ENCODE results near the gene KIF5B. TPM values are rescaled to one million over a fixed set of nuclear protein-coding genes. Genes with fewer than 3 reads are reported as not detected.

The KIF5B gene
- total and polyA plus RNA-seq, 10 of the 15 experiments (the other 5 are each of a cell fraction or from before 2014, with no cell fraction given), result 14.7 to 47.4 (median 33.1) TPM

GRCh38 chr10:32105782-32106382 lies 49.7 kb upstream of the KIF5B start:
- SMC1A ChIA-PET (ENCODE audit: uncharacterized antibody, unreplicated experiment), result no interaction called here
- in situ Hi-C loops (cut with MboI), result no loop called here
- DNase-seq (ENCODE audit: low read depth, low spot score), result no peak
- WGBS (ENCODE audit: insufficient coverage, insufficient replicate concordance, low lambda C conversion rate, missing lambda C conversion rate), result 64% methylated on average over 7 of the region's 7 CpGs
- no peak for ATAC-seq
- CTCF ChIA-PET, result no interaction called here
- BruUV-seq (replicated peaks), result no TSS peak
- Histone ChIP-seq H3K4me3 (no peak overlapping the region), H3K27ac (ENCODE audit: control insufficient read depth, insufficient read depth) (no peak overlapping the region), H2AFZ (ENCODE audit: control insufficient read depth, low read depth, low read length) (no peak overlapping the region), H4K20me1 (ENCODE audit: control insufficient read depth, insufficient read depth) (no peaks in the 10 kb centered on the region), H3K4me2 (ENCODE audit: control insufficient read depth, insufficient read depth) (no peak overlapping the region), H3K36me3 (ENCODE audit: control insufficient read depth in 2 of 2, insufficient read depth in 2 of 2, low read length in 1 of 2) (no peaks in the 10 kb centered on the region), H3K9ac (ENCODE audit: control insufficient read depth, insufficient read depth, low read length) (no peak overlapping the region), H3K9me3 (replicated peaks; ENCODE audit: control insufficient read depth, insufficient read depth, low read length) (no peaks in the 10 kb centered on the region), H3K79me2 (ENCODE audit: control insufficient read depth, insufficient read depth, low read length) (no peaks in the 10 kb centered on the region), H3K27me3 (replicated peaks in 1 of 2; ENCODE audit: control insufficient read depth in 2 of 2, insufficient read depth in 2 of 2, low read length in 1 of 2) (no peaks in the 10 kb centered on the region), H3K4me1 (ENCODE audit: control insufficient read depth, insufficient read depth, low read length) (no peaks in the 10 kb centered on the region)
- intact Hi-C loops (cut with micrococcal nuclease; ENCODE audit: unreplicated experiment), result no loop called here
- POLR2A ChIA-PET, result no interaction called here
- FAIRE-seq, result no peak
- RAD21 ChIA-PET (ENCODE audit: unreplicated experiment), result no interaction called here
- TF ChIP-seq MXI1 (IDR thresholded peaks at IDR 0.05; ENCODE audit: low read depth, low read length) (no peak), ZNF622 (IDR thresholded peaks at IDR 0.05) (no peak), ZZZ3 (IDR thresholded peaks at IDR 0.05; ENCODE audit: control insufficient read depth, insufficient read length, low read depth) (no peak), MTA2 (IDR thresholded peaks at IDR 0.05; ENCODE audit: low read depth) (no peak)

- POLR2A ChIA-PET, result no interaction called here
- RAD21 ChIA-PET (ENCODE audit: unreplicated experiment), result no interaction called here
- Histone ChIP-seq H3K36me3 (ENCODE audit: control insufficient read depth in 2 of 2, insufficient read depth in 2 of 2, low read length in 1 of 2) (no peaks in the 10 kb centered on the region), H4K20me1 (ENCODE audit: control insufficient read depth, insufficient read depth) (no peaks in the 10 kb centered on the region), H3K9ac (ENCODE audit: control insufficient read depth, insufficient read depth, low read length) (no peak overlapping the region), H3K27ac (ENCODE audit: control insufficient read depth, insufficient read depth) (no peak overlapping the region), H3K9me3 (replicated peaks; ENCODE audit: control insufficient read depth, insufficient read depth, low read length) (no peaks in the 10 kb centered on the region), H2AFZ (ENCODE audit: control insufficient read depth, low read depth, low read length) (no peak overlapping the region), H3K27me3 (replicated peaks in 1 of 2; ENCODE audit: control insufficient read depth in 2 of 2, insufficient read depth in 2 of 2, low read length in 1 of 2) (no peaks in the 10 kb centered on the region), H3K4me2 (ENCODE audit: control insufficient read depth, insufficient read depth) (no peak overlapping the region), H3K4me1 (ENCODE audit: control insufficient read depth, insufficient read depth, low read length) (no peaks in the 10 kb centered on the region), H3K4me3 (no peak overlapping the region), H3K79me2 (ENCODE audit: control insufficient read depth, insufficient read depth, low read length) (no peaks in the 10 kb centered on the region)
- in situ Hi-C loops (cut with MboI) (no loop called here), intact Hi-C loops (cut with micrococcal nuclease; ENCODE audit: unreplicated experiment) (no loop called here)
- ATAC-seq, result no peak
- FAIRE-seq, result no peak
- BruUV-seq (replicated peaks), result no TSS peak
- no peak for TF ChIP-seq RUNX3 (IDR thresholded peaks at IDR 0.05; ENCODE audit: low read length)
- TF ChIP-seq ZNF384 (IDR thresholded peaks at IDR 0.05; ENCODE audit: borderline replicate concordance, low read depth, low read length), result no peak
- TF ChIP-seq ZNF592 (IDR thresholded peaks at IDR 0.05), result no peak
- TF ChIP-seq ZZZ3 (IDR thresholded peaks at IDR 0.05; ENCODE audit: control insufficient read depth, insufficient read length, low read depth), result no peak
- no peak for TF ChIP-seq EZH2 (IDR thresholded peaks at IDR 0.05; ENCODE audit: borderline replicate concordance, control insufficient read depth, low read depth, low read length)
- CTCF ChIA-PET, result no interaction called here
- SMC1A ChIA-PET (ENCODE audit: uncharacterized antibody, unreplicated experiment), result no interaction called here
- 20% methylated on average over 5 of the region's 5 CpGs for WGBS (ENCODE audit: insufficient coverage, insufficient replicate concordance, low lambda C conversion rate, missing lambda C conversion rate)
- DNase-seq (ENCODE audit: low read depth, low spot score), result no peak
Measured at GRCh38 chr10:32104622-32105509, 48.6 kb upstream of the KIF5B start.

Data from GM12878 (cell line).